Transverse colon (tissue), 4 donors: ENCODE data around the gene KRTAP5-8. TPM values are rescaled to one million over a fixed set of nuclear protein-coding genes. Genes with fewer than 3 reads are reported as not detected.

Source experiments
- small RNA-seq, 4 donors: library from RNA; depleted of rRNA; stranded (forward); fragments of <200 nt; gene quantifications; one replicate each; pipeline ENCODE3, GENCODE V24; 2016
- total RNA-seq, 4 donors: library from RNA; depleted of rRNA; stranded (reverse); fragments of >200 nt; gene quantifications; one replicate each; pipeline ENCODE4 v1.1.0, GENCODE V29; 2016

Gene KRTAP5-8
- total RNA-seq, 4 donors from 2014 or later: 0.41 to 3.2 (median 0.48) TPM; not detected in 1

Small RNA genes within 50 kb of the gene (small RNA-seq; reads per million reads assigned to genes)
- 0 reads per million in 4 donors for gene AP000867.1
- gene KRTAP5-14P: 0 reads per million in 4 donors

Other genes starting within 250 kb of the KRTAP5-8 start
- gene DHCR7, start 89.6 kb upstream of the KRTAP5-8 start, total RNA-seq: 10 to 100 TPM in 3 of 4 donors, 1 to 10 TPM in 1; 5.6 to 76.7 (median 31.5) TPM
- 100 to 1,000 TPM; 144 to 271 (median 195) TPM for gene NADSYN1, start 84.8 kb upstream of the KRTAP5-8 start, total RNA-seq
- 1 to 10 TPM in 2 of 4 donors, under 1 TPM in 1, not detected in 1; 0.41 to 4.5 (median 1.3) TPM for gene KRTAP5-7, start 10.8 kb upstream of the KRTAP5-8 start, total RNA-seq
- under 1 TPM in 2 of 4 donors, not detected in 2; 0.41 to 0.79 TPM for gene KRTAP5-9, start 10.4 kb downstream of the KRTAP5-8 start, total RNA-seq
- 1 to 10 TPM in 1 of 4 donors, not detected in 3; 1.8 TPM for gene KRTAP5-10, start 27.5 kb downstream of the KRTAP5-8 start, total RNA-seq
- gene KRTAP5-11, start 44.9 kb downstream of the KRTAP5-8 start, total RNA-seq: not detected